Stimulated activated CD8-positive, alpha-beta memory T cell treated with anti-CD3 and anti-CD28 coated beads, Interleukin-4, amount 100 ng/mL, for 4 hours (primary cell): ENCODE results near the gene ADCY2.

Experiments used
- DNase-seq, 2 donors: peaks; one replicate each; pipeline ENCODE4 v3.0.0-alpha.2; 2020; ENCODE audit warnings: low read depth in 2 of 2, low spot score in 1 of 2

ADCY2 gene

GRCh38 chr5:7728076-7728475 lies 332.1 kb downstream of the ADCY2 start:
- no peak for DNase-seq

GRCh38 chr5:7741415-7742065 lies 345.6 kb downstream of the ADCY2 start:
- no peak for DNase-seq

- no peak for DNase-seq
Measured at GRCh38 chr5:7742241-7742656, 346.3 kb downstream of the ADCY2 start.

- peak in 1 of 2 donors; percentile 13 for DNase-seq
Measured at GRCh38 chr5:7745882-7746610, 350.1 kb downstream of the ADCY2 start.

- DNase-seq, result no peak
Measured at GRCh38 chr5:7747728-7748127, 351.8 kb downstream of the ADCY2 start.

- DNase-seq, result no peak
Measured at GRCh38 chr5:7749626-7750025, 353.7 kb downstream of the ADCY2 start.

GRCh38 chr5:7751874-7752273 lies 355.9 kb downstream of the ADCY2 start:
- no peak for DNase-seq

GRCh38 chr5:7753181-7753580 lies 357.2 kb downstream of the ADCY2 start:
- DNase-seq, result no peak

- DNase-seq, result no peak
Measured at GRCh38 chr5:7753596-7753995, 357.7 kb downstream of the ADCY2 start.

GRCh38 chr5:7754490-7754889 lies 358.6 kb downstream of the ADCY2 start:
- no peak for DNase-seq

GRCh38 chr5:7754997-7755596 lies 359.2 kb downstream of the ADCY2 start:
- no peak for DNase-seq

- no peak for DNase-seq
Measured at GRCh38 chr5:7755958-7756357, 360.0 kb downstream of the ADCY2 start.

GRCh38 chr5:7756453-7756852 lies 360.5 kb downstream of the ADCY2 start:
- no peak for DNase-seq

- no peak for DNase-seq
Measured at GRCh38 chr5:7759257-7759871, 363.4 kb downstream of the ADCY2 start.

GRCh38 chr5:7759951-7760580 lies 364.1 kb downstream of the ADCY2 start:
- DNase-seq, result no peak

GRCh38 chr5:7762267-7762666 lies 366.3 kb downstream of the ADCY2 start:
- no peak for DNase-seq

GRCh38 chr5:7763621-7764072 lies 367.7 kb downstream of the ADCY2 start:
- DNase-seq, result no peak

- no peak for DNase-seq
Measured at GRCh38 chr5:7764452-7764851, 368.5 kb downstream of the ADCY2 start.

- no peak for DNase-seq
Measured at GRCh38 chr5:7770436-7770835, 374.5 kb downstream of the ADCY2 start.

GRCh38 chr5:7772141-7772540 lies 376.2 kb downstream of the ADCY2 start:
- DNase-seq, result no peak

GRCh38 chr5:7773178-7773577 lies 377.2 kb downstream of the ADCY2 start:
- DNase-seq, result no peak
